CD4-positive, alpha-beta T cell treated with Interleukin-17A for 1 hour (primary cell): ENCODE measurements around the gene HTR3C.

ENCODE experiments used
- DNase-seq: peaks from one replicate; pipeline ENCODE4 v3.0.0-alpha.2; 2020

HTR3C gene

DNA sequence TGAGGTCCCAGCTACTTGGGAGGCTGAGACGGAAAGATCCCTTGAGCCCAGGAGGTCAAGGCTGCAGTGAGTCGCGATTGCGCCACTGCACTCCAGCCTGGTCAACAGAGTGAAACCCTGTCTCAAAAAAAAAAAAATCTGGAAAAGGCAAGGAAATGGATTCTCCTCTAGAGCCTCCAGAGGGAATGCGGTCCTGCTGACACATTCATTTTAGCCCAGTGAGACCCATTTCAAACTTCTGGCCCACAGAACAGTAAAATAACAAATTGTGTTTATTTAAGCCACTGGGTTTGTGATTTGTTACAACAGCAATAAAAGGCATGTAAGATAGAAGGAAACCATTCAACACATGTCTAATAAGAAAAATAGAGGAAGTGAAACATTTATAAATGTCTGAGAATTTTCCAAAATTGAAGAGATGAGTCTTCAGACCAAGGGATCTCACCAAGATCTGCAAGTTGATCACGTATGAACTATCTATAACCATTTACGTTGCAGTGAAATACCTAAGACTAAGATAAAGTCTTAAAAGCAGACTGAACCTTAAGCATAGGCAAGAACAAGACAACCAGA, 44.0 kb downstream of the HTR3C start, which contains the start of gene HTR3E:
TSS of gene HTR3E (plus strand) at position 254 of the 573 bp plus-strand sequence. CDS start 466 bp downstream, outside the sequence.
- no peak for DNase-seq

DNA sequence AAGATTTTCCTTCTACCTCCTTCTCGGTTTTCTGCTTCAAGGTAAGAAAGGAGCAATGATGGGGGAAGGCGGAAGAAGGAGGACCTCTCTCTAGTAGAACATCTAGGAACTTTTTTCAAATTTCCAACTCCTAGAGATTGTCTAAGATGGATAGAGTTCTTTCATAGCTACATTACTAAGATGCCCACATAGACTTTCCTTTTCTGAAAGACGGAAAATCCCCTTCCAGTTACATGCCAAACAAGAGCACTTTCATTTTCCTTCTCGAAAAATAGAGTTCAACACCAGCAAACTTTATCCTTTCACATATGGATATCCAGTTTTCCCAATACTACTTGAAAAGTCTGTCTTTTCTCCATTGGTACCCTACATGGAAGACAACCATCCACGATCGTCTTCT, 44.7 kb downstream of the HTR3C start:
- no peak for DNase-seq

DNA sequence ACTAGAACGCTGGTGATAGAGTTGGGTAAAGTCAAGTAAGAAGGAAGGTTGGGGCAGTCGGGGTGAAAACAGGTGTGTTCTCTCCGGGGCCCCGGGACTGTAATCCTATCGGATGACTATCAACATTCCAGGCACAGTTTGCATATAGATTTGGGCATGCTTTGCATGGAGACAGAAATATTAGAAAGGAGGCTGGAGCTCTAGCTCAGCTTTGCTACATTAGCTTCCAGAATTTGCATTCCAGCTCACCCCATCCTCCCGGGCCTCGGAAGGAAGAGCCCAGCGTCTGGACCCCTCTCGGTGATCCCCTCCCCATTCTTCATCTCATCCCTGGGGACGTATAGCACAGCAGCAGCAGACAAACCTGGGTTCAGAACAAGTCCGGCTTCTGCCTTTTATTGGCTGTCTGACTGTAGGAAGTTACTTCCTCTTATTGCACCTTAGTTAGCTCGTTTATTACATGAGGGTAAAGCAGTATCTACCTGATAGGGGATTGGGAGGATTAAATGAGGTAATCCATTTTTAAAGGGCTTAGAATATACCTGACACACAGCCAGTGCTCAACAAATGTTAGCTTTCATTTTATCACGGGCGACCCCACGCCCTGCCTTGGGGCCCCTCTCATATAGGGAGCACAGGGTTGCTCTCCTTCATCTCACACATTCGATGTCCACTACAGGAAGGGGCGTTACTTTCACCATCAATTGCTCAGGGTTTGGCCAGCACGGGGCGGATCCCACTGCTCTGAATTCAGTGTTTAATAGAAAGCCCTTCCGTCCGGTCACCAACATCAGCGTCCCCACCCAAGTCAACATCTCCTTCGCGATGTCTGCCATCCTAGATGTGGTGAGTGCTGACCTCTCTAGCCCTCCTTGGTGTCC, 47.2 kb downstream of the HTR3C start:
- DNase-seq: no peak
